ENCODE data around the gene RAMP2.

Gene RAMP2

GRCh38 chr17:42795465-42795864, 34.4 kb downstream of the RAMP2 start:
- no peak for DNase-seq

- DNase-seq, result no peak
Observed at GRCh38 chr17:42796066-42796758, 35.2 kb downstream of the RAMP2 start.

- no peak for DNase-seq
Observed at GRCh38 chr17:42797067-42798007, 36.3 kb downstream of the RAMP2 start.

- DNase-seq, result no peak
Observed at GRCh38 chr17:42798011-42798382, 37.0 kb downstream of the RAMP2 start.

GRCh38 chr17:42798383-42799380, 37.7 kb downstream of the RAMP2 start, which contains the start of the genes CNTD1 and COA3:
CNTD1 (plus strand) TSS chr17:42798861; CDS start chr17:42799068, 207 bp downstream.
COA3 (minus strand) TSS chr17:42798704; CDS start chr17:42798681, 23 bp downstream.
- DNase-seq, result peak; percentile 82

GRCh38 chr17:42803074-42803883, 42.3 kb downstream of the RAMP2 start:
- no peak for DNase-seq

GRCh38 chr17:42804918-42805367, 43.9 kb downstream of the RAMP2 start:
- no peak for DNase-seq

GRCh38 chr17:42806249-42806648, 45.2 kb downstream of the RAMP2 start:
- no peak for DNase-seq

- DNase-seq, result peak; percentile 90
Observed at GRCh38 chr17:42809250-42809649, 48.2 kb downstream of the RAMP2 start.

Data from HCEC 1CT (cell line).